Trophoblast cell (in vitro differentiated cells and primary cell): ENCODE measurements around the gene ADCY5.

Experiments used
- DNase-seq, 2 donors: peaks; one replicate each; pipeline ENCODE4 v3.0.0-alpha.2; 2016
- H2AFZ ChIP-seq: 2 replicates; pipeline ENCODE4 v1.6.1; 2013; ENCODE audit warnings: low read length, moderate library complexity, mild to moderate bottlenecking; ENCODE audit not compliant: insufficient read depth, poor library complexity
- H2AK5ac ChIP-seq: 2 replicates; pipeline ENCODE4 v1.6.1; 2013; ENCODE audit warnings: mild to moderate bottlenecking, low read length
- H2BK120ac ChIP-seq: 2 replicates; pipeline ENCODE4 v1.6.1; 2013; ENCODE audit warnings: low read length, mild to moderate bottlenecking, moderate library complexity; ENCODE audit not compliant: insufficient read depth, poor library complexity
- H2BK12ac ChIP-seq: 2 replicates; pipeline ENCODE4 v1.6.1; 2013; ENCODE audit warnings: mild to moderate bottlenecking, low read length, moderate library complexity
- H2BK5ac ChIP-seq: 2 replicates; pipeline ENCODE4 v1.6.1; 2013; ENCODE audit warnings: low read length, low read depth, moderate library complexity, mild to moderate bottlenecking; ENCODE audit not compliant: poor library complexity
- H3K14ac ChIP-seq: 2 replicates; pipeline ENCODE4 v1.6.1; 2013; ENCODE audit warnings: mild to moderate bottlenecking, low read length
- H3K18ac ChIP-seq: 2 replicates; pipeline ENCODE4 v1.6.1; 2013; ENCODE audit warnings: mild to moderate bottlenecking, low read length
- H3K23ac ChIP-seq: 2 replicates; pipeline ENCODE4 v1.6.1; 2013; ENCODE audit warnings: low read length
- H3K27ac ChIP-seq: 2 replicates; pipeline ENCODE4 v1.5.1; 2013; ENCODE audit warnings: low read depth, mild to moderate bottlenecking, inconsistent platforms, low read length, moderate library complexity
- H3K27me3 ChIP-seq: 2 replicates; pipeline ENCODE4 v1.6.1; 2013; ENCODE audit warnings: inconsistent platforms, mild to moderate bottlenecking, low read length, moderate library complexity; ENCODE audit not compliant: insufficient read depth
- H3K36me3 ChIP-seq, 2 experiments: 1 replicate in 1 of 2; 2 replicates in 1 of 2; pipeline ENCODE4 v1.6.1; 2013; ENCODE audit warnings: low read length in 2 of 2, mild to moderate bottlenecking in 2 of 2, moderate library complexity in 1 of 2; ENCODE audit not compliant: insufficient read depth in 2 of 2, control insufficient read depth in 1 of 2
- H3K4ac ChIP-seq: 2 replicates; pipeline ENCODE4 v1.6.1; 2013; ENCODE audit warnings: low read depth, mild to moderate bottlenecking, low read length, moderate library complexity
- H3K4me1 ChIP-seq, 2 experiments: 1 replicate in 1 of 2; 2 replicates in 1 of 2; pipeline ENCODE4 v1.6.1; 2013; ENCODE audit warnings: low read length in 2 of 2, mild to moderate bottlenecking in 2 of 2, moderate library complexity in 1 of 2; ENCODE audit not compliant: insufficient read depth in 2 of 2, control insufficient read depth in 1 of 2
- H3K4me2 ChIP-seq: 2 replicates; pipeline ENCODE4 v1.6.1; 2013; ENCODE audit warnings: inconsistent platforms, mild to moderate bottlenecking, low read length, moderate library complexity
- H3K4me3 ChIP-seq: 2 replicates; pipeline ENCODE4 v1.5.1; 2013; ENCODE audit warnings: mild to moderate bottlenecking, low read depth, low read length, inconsistent platforms
- H3K79me1 ChIP-seq: one replicate; pipeline ENCODE4 v1.6.1; 2013; ENCODE audit warnings: low read length
- H3K79me2 ChIP-seq: 2 replicates; pipeline ENCODE4 v1.6.1; 2013; ENCODE audit warnings: low read length, mild to moderate bottlenecking; ENCODE audit not compliant: control insufficient read depth, insufficient read depth, poor library complexity
- H3K9ac ChIP-seq: 2 replicates; pipeline ENCODE4 v1.6.1; 2013; ENCODE audit warnings: mild to moderate bottlenecking, low read length
- H3K9me3 ChIP-seq: 2 replicates; pipeline ENCODE4 v1.6.1; 2013; ENCODE audit warnings: low read depth, mild to moderate bottlenecking, control low read depth, inconsistent platforms, low read length; ENCODE audit not compliant: insufficient read depth
- H4K12ac ChIP-seq: 2 replicates; pipeline ENCODE4 v1.6.1; 2013; ENCODE audit warnings: low read depth, mild to moderate bottlenecking, low read length, moderate library complexity
- H4K8ac ChIP-seq: 2 replicates; pipeline ENCODE4 v1.6.1; 2013; ENCODE audit warnings: low read depth, mild to moderate bottlenecking, low read length, moderate library complexity
- H4K91ac ChIP-seq: one replicate; pipeline ENCODE4 v1.6.1; 2013; ENCODE audit warnings: low read depth, mild to moderate bottlenecking, low read length, moderate library complexity
- WGBS: extraction: QIAGEN DNeasy Blood & Tissue Kit; methylation state at CpG from one replicate; pipeline ENCODE4 v1.1.7; 2013; ENCODE audit warnings: missing lambda C conversion rate; ENCODE audit not compliant: insufficient read length, insufficient coverage; ENCODE audit errors: extremely low coverage; 5-methylcytosine and 5-hydroxymethylcytosine counted together

The ADCY5 gene

DNA sequence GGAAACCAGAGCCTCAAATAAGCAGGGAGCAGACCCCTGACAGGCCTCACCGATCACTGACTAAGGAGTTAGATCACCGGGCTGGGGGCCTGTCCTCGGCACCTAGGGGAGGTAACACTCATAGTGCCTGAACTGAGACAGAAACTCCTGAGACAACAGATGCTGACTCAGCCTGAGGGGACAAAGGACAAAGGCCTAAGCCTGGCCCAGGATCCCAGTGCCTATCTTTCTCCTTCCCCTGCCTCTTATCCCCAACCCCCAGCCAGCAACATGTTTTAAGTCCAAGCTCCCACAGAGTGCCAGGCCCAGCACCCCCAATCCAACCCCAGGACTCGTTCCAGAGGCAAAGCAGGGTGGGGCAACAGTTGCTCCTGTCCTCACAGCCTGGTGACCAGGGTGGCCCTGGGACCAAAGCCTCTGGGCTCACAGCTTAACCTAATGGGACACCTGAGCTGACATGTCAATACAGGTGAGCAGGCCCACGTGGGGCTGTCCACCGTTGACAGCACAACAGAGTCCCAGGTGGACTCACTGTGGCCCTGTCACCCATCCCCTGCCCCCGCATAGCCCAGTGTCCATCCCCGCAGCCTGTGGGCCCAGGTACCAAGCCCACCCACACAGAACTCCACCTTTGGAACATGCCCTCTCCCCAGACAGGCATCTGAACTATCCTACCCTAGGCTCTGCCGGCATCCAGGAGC lies 37.4 kb downstream of the ADCY5 start:
- no peak overlapping the region for H3K4ac ChIP-seq
- H2BK5ac ChIP-seq: no peak overlapping the region
- H2BK12ac ChIP-seq: no peak overlapping the region
- DNase-seq: no peak
- no peaks in the 10 kb centered on the region for H3K79me2 ChIP-seq
- H3K36me3 ChIP-seq: no peaks in the 10 kb centered on the region
- H3K4me3 ChIP-seq: no peak overlapping the region
- H3K79me1 ChIP-seq: no peaks in the 10 kb centered on the region
- no peak overlapping the region for H2AFZ ChIP-seq
- H3K9me3 ChIP-seq: no peaks in the 10 kb centered on the region
- no peak overlapping the region for H2BK120ac ChIP-seq
- H3K9ac ChIP-seq: no peak overlapping the region
- no peak overlapping the region for H3K27ac ChIP-seq
- no peak overlapping the region for H3K14ac ChIP-seq
- no CpG with 5 or more reads among the region's 9 CpGs for WGBS
- no peak overlapping the region for H4K12ac ChIP-seq
- H3K18ac ChIP-seq: no peak overlapping the region
- H3K4me1 ChIP-seq: peaks cover 0 to 3% of the 10 kb centered on the region in 2 experiments
- no peak overlapping the region for H3K23ac ChIP-seq
- no peak overlapping the region for H4K91ac ChIP-seq
- no peak overlapping the region for H4K8ac ChIP-seq
- H3K27me3 ChIP-seq: no peaks in the 10 kb centered on the region
- no peak overlapping the region for H3K4me2 ChIP-seq
- H2AK5ac ChIP-seq: no peak overlapping the region

DNA sequence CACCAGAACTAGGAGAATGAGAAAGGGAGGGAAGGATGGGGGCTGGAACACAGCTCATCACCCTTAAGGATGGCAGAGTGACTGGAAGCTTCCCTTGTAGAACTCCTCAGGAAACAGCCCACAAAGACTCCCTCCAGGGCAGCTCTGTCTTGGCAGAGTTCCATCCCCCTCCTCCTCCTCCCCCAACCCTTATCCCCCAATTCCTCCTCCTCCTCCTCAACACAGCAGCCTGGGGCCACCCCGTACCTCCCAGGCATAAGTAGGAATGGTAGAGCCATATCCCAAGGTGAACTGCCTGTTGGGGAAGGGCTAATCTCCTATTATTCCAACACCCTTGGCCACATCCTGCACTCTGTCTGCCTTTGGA lies 38.8 kb downstream of the ADCY5 start:
- Histone ChIP-seq H3K9me3 (no peaks in the 10 kb centered on the region), H3K79me1 (no peaks in the 10 kb centered on the region), H2AFZ (no peak overlapping the region), H2BK120ac (no peak overlapping the region), H3K4me3 (no peak overlapping the region), H3K4me1 (peaks cover 0 to 3% of the 10 kb centered on the region in 2 experiments), H3K27ac (no peak overlapping the region), H3K14ac (no peak overlapping the region), H2BK12ac (no peak overlapping the region), H3K18ac (no peak overlapping the region), H4K91ac (no peak overlapping the region), H3K4ac (no peak overlapping the region), H3K79me2 (no peaks in the 10 kb centered on the region), H2BK5ac (no peak overlapping the region), H2AK5ac (no peak overlapping the region), H3K4me2 (no peak overlapping the region), H4K8ac (no peak overlapping the region), H3K27me3 (no peaks in the 10 kb centered on the region), H3K23ac (no peak overlapping the region), H3K9ac (no peak overlapping the region), H3K36me3 (no peaks in the 10 kb centered on the region), H4K12ac (no peak overlapping the region)
- WGBS: no CpG with 5 or more reads among the region's 1 CpG
- no peak for DNase-seq

DNA sequence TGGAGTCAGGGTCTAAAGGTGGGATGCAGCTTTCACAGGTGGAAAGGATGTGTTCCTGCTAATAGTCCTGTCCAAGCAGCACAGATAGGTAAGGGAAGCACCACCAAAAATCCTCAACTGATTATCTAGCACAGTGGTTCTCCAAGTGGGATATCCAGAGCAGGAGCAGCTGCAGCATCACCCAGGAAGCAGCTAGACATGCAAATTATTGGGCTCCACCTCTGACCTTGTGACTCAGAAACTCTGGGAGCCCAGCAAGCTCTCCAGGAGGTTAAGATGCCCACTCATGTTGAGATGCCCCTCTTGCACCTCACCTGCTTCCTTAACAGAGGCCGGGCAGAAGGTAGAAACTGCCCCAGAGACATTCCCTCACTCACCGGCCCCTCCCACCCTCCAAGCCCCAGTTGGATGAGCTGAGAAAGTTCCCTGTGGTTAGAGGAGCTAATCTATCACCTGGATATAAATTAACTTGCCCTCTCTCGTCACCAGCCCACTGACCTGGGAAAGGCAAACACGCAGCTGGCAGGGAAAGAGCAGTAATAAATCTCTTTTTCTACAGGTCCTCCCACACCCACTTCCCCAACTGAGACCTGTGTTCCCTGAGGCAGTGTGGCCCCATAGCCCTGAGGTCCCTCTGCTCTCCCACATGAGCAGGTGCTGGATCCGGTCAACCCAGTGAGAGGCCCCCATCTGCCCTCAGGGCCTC lies 39.3 kb downstream of the ADCY5 start:
- no peak overlapping the region for H3K14ac ChIP-seq
- H3K4me1 ChIP-seq: peaks cover 0 to 3% of the 10 kb centered on the region in 2 experiments
- H3K4ac ChIP-seq: no peak overlapping the region
- no peak overlapping the region for H2BK120ac ChIP-seq
- H3K36me3 ChIP-seq: no peaks in the 10 kb centered on the region
- WGBS: no CpG with 5 or more reads among the region's 5 CpGs
- H2AK5ac ChIP-seq: no peak overlapping the region
- H4K91ac ChIP-seq: no peak overlapping the region
- no peak overlapping the region for H3K18ac ChIP-seq
- H3K4me2 ChIP-seq: no peak overlapping the region
- no peak overlapping the region for H4K8ac ChIP-seq
- no peak overlapping the region for H2BK5ac ChIP-seq
- no peaks in the 10 kb centered on the region for H3K79me1 ChIP-seq
- no peaks in the 10 kb centered on the region for H3K79me2 ChIP-seq
- no peak overlapping the region for H3K4me3 ChIP-seq
- no peak overlapping the region for H2BK12ac ChIP-seq
- H3K9ac ChIP-seq: no peak overlapping the region
- DNase-seq: peak; percentile 41 to 70
- no peak overlapping the region for H4K12ac ChIP-seq
- no peaks in the 10 kb centered on the region for H3K27me3 ChIP-seq
- no peak overlapping the region for H3K27ac ChIP-seq
- no peak overlapping the region for H3K23ac ChIP-seq
- H2AFZ ChIP-seq: no peak overlapping the region
- H3K9me3 ChIP-seq: no peaks in the 10 kb centered on the region

DNA sequence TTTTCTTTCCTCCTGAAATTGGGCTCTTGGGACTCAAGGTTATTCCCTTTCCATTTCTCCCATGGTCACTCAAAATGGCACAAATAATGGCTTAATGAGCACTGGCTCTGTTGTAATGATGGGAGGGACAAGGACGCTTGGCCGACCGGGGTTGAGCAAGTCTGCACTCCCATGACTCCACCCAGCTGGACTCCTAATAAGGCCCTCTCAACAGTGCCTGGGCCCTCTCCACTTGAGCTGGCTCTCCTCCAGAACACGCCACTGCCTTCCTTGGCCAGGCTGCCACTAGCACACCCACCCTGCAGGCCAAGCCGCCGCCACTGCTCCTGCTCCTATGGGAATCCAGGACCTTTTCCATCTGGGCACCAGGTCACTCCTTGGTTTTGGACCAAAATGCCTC lies 42.3 kb downstream of the ADCY5 start:
- Histone ChIP-seq H4K91ac (no peak overlapping the region), H3K4me3 (no peak overlapping the region), H2AK5ac (no peak overlapping the region), H2BK120ac (no peak overlapping the region), H3K23ac (no peak overlapping the region), H3K18ac (no peak overlapping the region), H3K79me2 (no peaks in the 10 kb centered on the region), H3K14ac (no peak overlapping the region), H3K4me2 (no peak overlapping the region), H2AFZ (no peak overlapping the region), H3K27ac (no peak overlapping the region), H4K8ac (no peak overlapping the region), H3K36me3 (no peaks in the 10 kb centered on the region), H2BK5ac (no peak overlapping the region), H3K27me3 (no peaks in the 10 kb centered on the region), H3K9me3 (no peaks in the 10 kb centered on the region), H3K79me1 (no peaks in the 10 kb centered on the region), H3K4ac (no peak overlapping the region), H3K9ac (no peak overlapping the region), H4K12ac (no peak overlapping the region), H2BK12ac (no peak overlapping the region), H3K4me1 (peaks cover 0 to 3% of the 10 kb centered on the region in 2 experiments)
- DNase-seq: no peak
- no CpG with 5 or more reads among the region's 6 CpGs for WGBS
